IMR-90 (cell line): ENCODE measurements around the gene SLC38A11. TPM values are rescaled to one million over a fixed set of nuclear protein-coding genes. Genes with fewer than 3 reads are reported as not detected.

ENCODE experiments used
- ATAC-seq: fragments of 200-7000 bp; cut with Tn5 transposase; 2 replicates; pipeline ENCODE4 v1.9.1; 2020; ENCODE audit warnings: low read depth, mild to moderate bottlenecking, moderate library complexity
- BruUV-seq: library from RNA; stranded (reverse); fragments of 400-500 nt; replicated peaks from 2 replicates; lab custom pipeline; 2021; lab: Mats Ljungman, UMichigan
- CTCF ChIA-PET: fragments of 300-600 bp; formaldehyde crosslinking; extraction: SDS; loops from one replicate; lab custom pipeline; 2021; ENCODE audit warnings: antibody characterized with exemption; lab: Yijun Ruan, JAX
- POLR2A ChIA-PET: fragments of 300-600 bp; sonication (Branson Sonifier 250); formaldehyde crosslinking; loops from one replicate; lab custom pipeline; 2022; ENCODE audit warnings: antibody characterized with exemption; ENCODE audit not compliant: unreplicated experiment; lab: Charles Lee
- DNase-seq: peaks from one replicate; pipeline ENCODE4 v3.0.0; 2013
- H2AFZ ChIP-seq: replicated peaks from 2 replicates; pipeline ENCODE3; 2013; ENCODE audit warnings: low read length, mild to moderate bottlenecking; ENCODE audit not compliant: poor library complexity
- H2AK5ac ChIP-seq: 2 replicates; pipeline ENCODE4 v1.6.1; 2013; ENCODE audit warnings: low read depth, low read length, inconsistent platforms
- H2AK9ac ChIP-seq: replicated peaks from 2 replicates; pipeline ENCODE3; 2013; ENCODE audit warnings: mild to moderate bottlenecking, low read depth, low read length, moderate library complexity; ENCODE audit not compliant: poor library complexity
- H2BK120ac ChIP-seq: 2 replicates; pipeline ENCODE4 v1.6.1; 2013; ENCODE audit warnings: low read depth, low read length, inconsistent platforms
- H2BK15ac ChIP-seq: 3 replicates; pipeline ENCODE4 v1.6.1; 2013; ENCODE audit warnings: low read depth, low read length, inconsistent platforms
- H2BK20ac ChIP-seq: 2 replicates; pipeline ENCODE4 v1.6.1; 2013; ENCODE audit warnings: low read depth, mild to moderate bottlenecking, inconsistent platforms, low read length, moderate library complexity
- H2BK5ac ChIP-seq: 2 replicates; pipeline ENCODE4 v1.6.1; 2013; ENCODE audit warnings: mild to moderate bottlenecking, low read depth, low read length, inconsistent platforms; ENCODE audit not compliant: poor library complexity, severe bottlenecking
- H3K14ac ChIP-seq: replicated peaks from 2 replicates; pipeline ENCODE4 v1.6.1; 2013; ENCODE audit warnings: low read depth, low read length, inconsistent platforms
- H3K18ac ChIP-seq: 2 replicates; pipeline ENCODE4 v1.6.1; 2013; ENCODE audit warnings: low read depth, low read length, control low read depth
- H3K23ac ChIP-seq: 2 replicates; pipeline ENCODE4 v1.6.1; 2013; ENCODE audit warnings: low read depth, low read length, inconsistent platforms
- H3K27ac ChIP-seq: 2 replicates; pipeline ENCODE4 v1.5.1; 2013; ENCODE audit warnings: mild to moderate bottlenecking, control low read depth, low read length; ENCODE audit not compliant: insufficient read depth
- H3K27me3 ChIP-seq: 2 replicates; pipeline ENCODE4 v1.6.1; 2013; ENCODE audit warnings: low read length; ENCODE audit not compliant: control insufficient read depth, insufficient read depth
- H3K36me3 ChIP-seq: 2 replicates; pipeline ENCODE4 v1.6.1; 2013; ENCODE audit warnings: low read length, mixed read lengths; ENCODE audit not compliant: control insufficient read depth, insufficient read depth
- H3K4ac ChIP-seq: 2 replicates; pipeline ENCODE4 v1.6.1; 2013; ENCODE audit warnings: low read depth, low read length, inconsistent platforms
- H3K4me1 ChIP-seq: 2 replicates; pipeline ENCODE4 v1.6.1; 2013; ENCODE audit warnings: low read length, mixed read lengths; ENCODE audit not compliant: control insufficient read depth, insufficient read depth
- H3K4me2 ChIP-seq: 2 replicates; pipeline ENCODE4 v1.6.1; 2013; ENCODE audit warnings: low read depth, mild to moderate bottlenecking, control low read depth, low read length, moderate library complexity
- H3K4me3 ChIP-seq: 2 replicates; pipeline ENCODE4 v1.5.1; 2013; ENCODE audit warnings: low read depth, mild to moderate bottlenecking, control low read depth, low read length, moderate library complexity; ENCODE audit not compliant: insufficient read depth
- H3K56ac ChIP-seq: 2 replicates; pipeline ENCODE4 v1.6.1; 2013; ENCODE audit warnings: low read length, inconsistent platforms; ENCODE audit not compliant: insufficient read depth; ENCODE audit errors: extremely low read depth
- H3K79me1 ChIP-seq, 2 experiments: 2 replicates each; pipeline ENCODE4 v1.6.1; 2013; ENCODE audit warnings: low read length in 2 of 2, inconsistent platforms in 1 of 2, low read depth in 1 of 2
- H3K9ac ChIP-seq: 2 replicates; pipeline ENCODE4 v1.6.1; 2013; ENCODE audit warnings: low read depth, low read length, control low read depth
- H3K9me1 ChIP-seq: 2 replicates; pipeline ENCODE4 v1.6.1; 2013; ENCODE audit warnings: low read length, inconsistent platforms; ENCODE audit not compliant: insufficient read depth
- H3K9me3 ChIP-seq: 2 replicates; pipeline ENCODE4 v1.6.1; 2013; ENCODE audit warnings: low read length; ENCODE audit not compliant: control insufficient read depth, insufficient read depth
- H4K20me1 ChIP-seq: 2 replicates; pipeline ENCODE4 v1.6.1; 2013; ENCODE audit warnings: low read length, inconsistent platforms; ENCODE audit not compliant: insufficient read depth
- H4K5ac ChIP-seq: 2 replicates; pipeline ENCODE4 v1.6.1; 2013; ENCODE audit warnings: mild to moderate bottlenecking, low read depth, low read length, control low read depth
- H4K8ac ChIP-seq, 2 experiments: 2 replicates each; pipeline ENCODE4 v1.6.1; 2013; ENCODE audit warnings: low read depth in 2 of 2, low read length in 2 of 2, control low read depth in 1 of 2, inconsistent platforms in 1 of 2
- H4K91ac ChIP-seq: 2 replicates; pipeline ENCODE4 v1.6.1; 2013; ENCODE audit warnings: low read depth, low read length, inconsistent platforms; ENCODE audit not compliant: insufficient read depth
- BHLHE40 ChIP-seq: fragments of 150-350 bp; IDR thresholded peaks from 2 replicates; pipeline ENCODE4 v1.6.1; 2016; ENCODE audit warnings: mild to moderate bottlenecking, low read depth, low read length
- CEBPB ChIP-seq: IDR thresholded peaks from 2 replicates; pipeline ENCODE4 v1.6.1; 2012; ENCODE audit warnings: low read depth, low read length, improper control_type of control experiment
- CHD1 ChIP-seq: IDR thresholded peaks from 2 replicates; pipeline ENCODE4 v1.6.1; 2012; ENCODE audit warnings: low read depth, low read length, improper control_type of control experiment
- ELK1 ChIP-seq: fragments of 150-350 bp; IDR thresholded peaks from 2 replicates; pipeline ENCODE4 v1.6.1; 2016; ENCODE audit warnings: low read depth, mild to moderate bottlenecking, low read length, moderate library complexity, borderline replicate concordance
- FOS ChIP-seq: fragments of 150-350 bp; IDR thresholded peaks from 2 replicates; pipeline ENCODE4 v1.6.1; 2016; ENCODE audit warnings: low read depth, low read length
- MAFK ChIP-seq: IDR thresholded peaks from 2 replicates; pipeline ENCODE4 v1.6.1; 2012; ENCODE audit warnings: low read depth, low read length, improper control_type of control experiment
- MAZ ChIP-seq: IDR thresholded peaks from 2 replicates; pipeline ENCODE4 v1.6.1; 2012; ENCODE audit warnings: low read depth, mild to moderate bottlenecking, low read length, improper control_type of control experiment, moderate library complexity, borderline replicate concordance
- MXI1 ChIP-seq: IDR thresholded peaks from 2 replicates; pipeline ENCODE4 v1.6.1; 2012; ENCODE audit warnings: low read depth, mild to moderate bottlenecking, low read length, moderate library complexity, borderline replicate concordance
- NFE2L2 ChIP-seq: fragments of 150-350 bp; IDR thresholded peaks from 2 replicates; pipeline ENCODE4 v1.6.1; 2016; ENCODE audit warnings: low read depth, mild to moderate bottlenecking, low read length
- POLR2A ChIP-seq: IDR thresholded peaks from 2 replicates; pipeline ENCODE4 v1.6.1; 2012; ENCODE audit warnings: mild to moderate bottlenecking, low read depth, low read length
- RAD21 ChIP-seq: IDR thresholded peaks from 2 replicates; pipeline ENCODE4 v1.6.1; 2012; ENCODE audit warnings: low read length, improper control_type of control experiment
- RCOR1 ChIP-seq: IDR thresholded peaks from 2 replicates; pipeline ENCODE4 v1.6.1; 2012; ENCODE audit warnings: mild to moderate bottlenecking, low read length, improper control_type of control experiment; ENCODE audit not compliant: insufficient replicate concordance
- RFX5 ChIP-seq: IDR thresholded peaks from 2 replicates; pipeline ENCODE4 v1.8.0; 2012; ENCODE audit warnings: low read depth, mild to moderate bottlenecking, low read length, moderate library complexity
- SMC3 ChIP-seq: fragments of 150-350 bp; IDR thresholded peaks from 2 replicates; pipeline ENCODE4 v1.6.1; 2016; ENCODE audit warnings: low read depth, mild to moderate bottlenecking, antibody characterized with exemption, low read length, moderate library complexity
- USF2 ChIP-seq: fragments of 150-350 bp; IDR thresholded peaks from 2 replicates; pipeline ENCODE4 v1.6.1; 2017; ENCODE audit warnings: mild to moderate bottlenecking, antibody characterized with exemption, low read length, low read depth
- WGBS, 2 experiments: methylation state at CpG; one replicate each; pipeline versions ENCODE4 v1.1.5 to v1.1.7; 2013; ENCODE audit warnings: missing lambda C conversion rate in 2 of 2; ENCODE audit not compliant: insufficient read length in 1 of 2; ENCODE audit errors: extremely low coverage in 2 of 2; 5-methylcytosine and 5-hydroxymethylcytosine counted together
- dilution Hi-C: fragments of 300-500 bp; cut with HindIII; formaldehyde crosslinking; loops from one replicate; pipeline ENCODE4 v1.14.3; 2018; ENCODE audit warnings: low sequenced_read_pairs; ENCODE audit not compliant: unreplicated experiment
- in situ Hi-C: fragments of 300-500 bp; cut with MboI; formaldehyde crosslinking; loops from 3 replicates; pipeline ENCODE4 v1.14.3; 2019; ENCODE audit warnings: low sequenced_read_pairs, inconsistent platforms, mixed read lengths
- intact Hi-C: fragments of 100-400 bp; cut with micrococcal nuclease; formaldehyde crosslinking; loops from 2 replicates; pipeline ENCODE4 v1.10.0; 2022
- polyA plus RNA-seq, 3 experiments: library from polyadenylated mRNA; depleted of rRNA; stranded (reverse); fragments of >200 nt; gene quantifications; 2 replicates each; pipeline ENCODE4 v1.2.3, GENCODE V29; 2012; ENCODE audit warnings: low replicate concordance in 1 of 3
- total RNA-seq: library from RNA; depleted of rRNA; stranded (reverse); fragments of >200 nt; gene quantifications from 2 replicates; pipeline ENCODE4 v1.2.3, GENCODE V29; 2012
- TF ChIP-seq, protein P1 (sequence below): conservative IDR thresholded peaks from 2 replicates; pipeline ENCODE4 v1.5.1; 2012; ENCODE audit warnings: mild to moderate bottlenecking, low read depth, low read length, improper control_type of control experiment

SLC38A11 gene
- total and polyA plus RNA-seq, 2 of the 4 experiments (the other 2 are of a cell fraction), result 0.18 to 0.21 TPM

GRCh38 chr2:164890544-164890943 is 64.8 kb downstream of the SLC38A11 start:
- H3K18ac ChIP-seq, result peak overlapping the region; percentile 38; the same call in 1 of the 2 replicates
- H3K9me3 ChIP-seq, result no peaks in the 10 kb centered on the region
- H2BK5ac ChIP-seq, result no peak overlapping the region
- no peak overlapping the region for H3K4ac ChIP-seq
- H2AK5ac ChIP-seq, result no peak overlapping the region
- no peak overlapping the region for H3K27ac ChIP-seq
- ChIA-PET CTCF (interaction anchor here (0.7 kb wide), 1 partner anchor 8 kb away, joined by 3 read pairs; no protein-coding TSS in a partner anchor), POLR2A (no interaction called here)
- no peak overlapping the region for H3K4me2 ChIP-seq
- no peak overlapping the region for H3K4me3 ChIP-seq
- in situ Hi-C loops (no loop called here), intact Hi-C loops (loop anchor here (2.0 kb wide), 1 partner anchor 44 kb away; no protein-coding TSS in a partner anchor), dilution Hi-C loops (no loop called here)
- no peak for TF ChIP-seq USF2
- TF ChIP-seq BHLHE40, result no peak
- no peak for TF ChIP-seq CEBPB
- no peak for TF ChIP-seq RFX5
- TF ChIP-seq SMC3, result no peak
- TF ChIP-seq ELK1, result no peak
- no peak for TF ChIP-seq RAD21
- TF ChIP-seq FOS, result no peak
- no peak for TF ChIP-seq CHD1
- no peak for TF ChIP-seq MXI1
- TF ChIP-seq, protein P1, sequence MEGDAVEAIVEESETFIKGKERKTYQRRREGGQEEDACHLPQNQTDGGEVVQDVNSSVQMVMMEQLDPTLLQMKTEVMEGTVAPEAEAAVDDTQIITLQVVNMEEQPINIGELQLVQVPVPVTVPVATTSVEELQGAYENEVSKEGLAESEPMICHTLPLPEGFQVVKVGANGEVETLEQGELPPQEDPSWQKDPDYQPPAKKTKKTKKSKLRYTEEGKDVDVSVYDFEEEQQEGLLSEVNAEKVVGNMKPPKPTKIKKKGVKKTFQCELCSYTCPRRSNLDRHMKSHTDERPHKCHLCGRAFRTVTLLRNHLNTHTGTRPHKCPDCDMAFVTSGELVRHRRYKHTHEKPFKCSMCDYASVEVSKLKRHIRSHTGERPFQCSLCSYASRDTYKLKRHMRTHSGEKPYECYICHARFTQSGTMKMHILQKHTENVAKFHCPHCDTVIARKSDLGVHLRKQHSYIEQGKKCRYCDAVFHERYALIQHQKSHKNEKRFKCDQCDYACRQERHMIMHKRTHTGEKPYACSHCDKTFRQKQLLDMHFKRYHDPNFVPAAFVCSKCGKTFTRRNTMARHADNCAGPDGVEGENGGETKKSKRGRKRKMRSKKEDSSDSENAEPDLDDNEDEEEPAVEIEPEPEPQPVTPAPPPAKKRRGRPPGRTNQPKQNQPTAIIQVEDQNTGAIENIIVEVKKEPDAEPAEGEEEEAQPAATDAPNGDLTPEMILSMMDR, result no peak
- no peak for TF ChIP-seq MAZ
- no peak for TF ChIP-seq RCOR1
- TF ChIP-seq NFE2L2, result no peak
- no peak for TF ChIP-seq MAFK
- TF ChIP-seq POLR2A, result no peak
- no CpG with 5 or more reads among the region's 4 CpGs for WGBS, 2 experiments
- no peak overlapping the region for H4K8ac ChIP-seq
- H3K4me1 ChIP-seq, result no peaks in the 10 kb centered on the region
- H3K9me1 ChIP-seq, result no peaks in the 10 kb centered on the region
- no peak overlapping the region for H3K56ac ChIP-seq
- peak; percentile 35 for DNase-seq
- no peak for ATAC-seq
- no peak overlapping the region for H2AK9ac ChIP-seq
- no peak overlapping the region for H4K91ac ChIP-seq
- no TSS peak for BruUV-seq
- no peak overlapping the region for H2BK15ac ChIP-seq
- no peaks in the 10 kb centered on the region for H4K20me1 ChIP-seq
- H3K79me1 ChIP-seq, result no peaks in the 10 kb centered on the region
- no peak overlapping the region for H3K9ac ChIP-seq
- H2AFZ ChIP-seq, result no peak overlapping the region
- H3K36me3 ChIP-seq, result no peaks in the 10 kb centered on the region
- no peak overlapping the region for H2BK20ac ChIP-seq
- H3K23ac ChIP-seq, result no peak overlapping the region
- H3K14ac ChIP-seq, result no peak overlapping the region
- no peak overlapping the region for H2BK120ac ChIP-seq
- no peak overlapping the region for H4K5ac ChIP-seq
- H3K27me3 ChIP-seq, result no peaks in the 10 kb centered on the region
